Stimulated activated CD4-positive, alpha-beta T cell treated with anti-CD3 and anti-CD28 coated beads, Interleukin-2, amount 100 ng/mL, for 48 hours (primary cell): ENCODE data around the gene ADCY5.

Source experiments
- DNase-seq, 2 donors: peaks; one replicate each; pipeline ENCODE4 v3.0.0-alpha.2; 2020

Gene ADCY5

GRCh38 chr3:123404391-123404790 lies 44.5 kb downstream of the ADCY5 start:
- DNase-seq, result no peak

GRCh38 chr3:123401836-123402530 lies 46.9 kb downstream of the ADCY5 start:
- DNase-seq, result no peak

DNA sequence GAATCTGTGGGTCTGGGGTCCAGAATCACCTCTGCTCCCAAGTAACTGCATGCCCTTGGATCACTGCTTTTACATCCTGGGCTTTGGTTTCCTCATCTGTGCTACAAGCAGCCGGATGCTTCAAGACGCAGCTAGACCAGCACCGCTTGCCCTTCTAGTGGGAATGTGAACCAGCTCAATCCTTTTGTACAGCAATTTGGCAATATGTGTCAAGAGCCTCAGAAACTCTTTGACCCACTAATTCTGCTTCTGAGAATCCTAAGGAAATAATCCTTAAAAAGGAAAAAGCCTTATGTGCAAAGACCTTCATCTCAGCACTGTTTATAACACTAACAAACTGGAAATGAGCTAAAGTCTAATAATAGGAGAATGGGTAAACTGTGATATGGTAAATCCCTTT lies 48.7 kb downstream of the ADCY5 start:
- DNase-seq, result no peak

DNA sequence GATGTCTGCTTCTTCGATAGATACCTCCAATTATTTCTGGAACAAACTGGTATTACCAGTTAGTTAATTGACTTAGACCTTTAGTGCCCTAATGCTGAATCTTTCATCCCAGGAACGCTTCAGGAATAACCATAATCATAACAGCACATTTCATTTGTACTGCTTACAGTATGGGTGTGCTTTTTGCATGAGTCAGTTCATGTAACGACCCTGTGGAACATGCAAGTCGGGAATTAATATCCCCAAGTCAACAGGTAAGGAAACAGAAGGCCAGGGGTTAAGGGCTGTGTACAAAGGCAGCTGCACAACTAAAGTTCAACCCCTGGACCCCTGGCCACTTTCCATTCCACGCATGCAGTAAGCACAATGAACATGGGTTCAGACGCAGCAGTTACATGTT lies 49.2 kb downstream of the ADCY5 start:
- DNase-seq, result no peak

GRCh38 chr3:123397921-123398785 lies 50.7 kb downstream of the ADCY5 start:
- no peak for DNase-seq

- DNase-seq, result no peak
Observed at GRCh38 chr3:123397050-123397590, 51.8 kb downstream of the ADCY5 start.

DNA sequence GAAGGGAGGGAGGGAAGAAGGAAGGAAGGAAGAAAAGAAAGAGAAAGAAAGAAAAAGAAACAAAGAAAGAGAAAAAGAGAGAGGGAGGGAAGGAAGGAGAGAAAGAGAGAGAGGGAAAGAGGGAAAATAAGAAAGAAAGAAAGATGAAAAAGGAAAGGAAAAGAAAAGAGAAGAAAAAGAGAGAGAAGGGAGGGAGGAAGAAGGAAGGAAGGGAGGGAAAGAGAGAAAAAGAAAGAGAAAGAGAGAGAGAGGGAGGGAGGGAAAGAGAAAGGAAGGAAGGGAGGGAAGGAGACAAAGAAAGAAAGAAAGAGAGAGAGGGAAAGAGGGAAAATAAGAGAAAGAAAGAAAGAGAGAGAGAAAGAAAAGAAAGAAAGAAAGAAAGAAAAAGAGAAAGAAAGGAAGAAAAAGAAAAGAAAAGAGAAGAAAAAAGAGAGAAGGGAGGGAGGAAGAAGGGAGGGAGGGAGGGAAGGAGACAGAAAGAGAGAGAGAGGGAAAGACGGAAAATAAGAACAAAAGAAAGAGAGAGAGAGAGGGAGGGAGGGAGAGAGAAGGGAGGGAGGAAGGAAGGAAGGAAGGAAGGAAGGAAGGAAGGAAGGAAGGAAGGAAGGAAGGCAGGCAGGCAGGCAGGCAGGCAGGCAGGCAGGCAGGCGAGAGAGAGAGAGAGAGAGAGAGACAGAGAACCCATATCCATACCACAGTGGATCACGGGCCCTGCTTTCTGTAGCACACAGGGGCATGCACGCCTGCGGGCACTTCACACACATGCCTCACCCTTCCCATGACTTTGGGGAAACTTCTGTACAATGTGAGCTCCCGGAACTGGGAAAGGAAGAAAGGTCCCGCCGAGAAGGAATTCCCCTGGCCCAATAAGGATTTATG lies 52.5 kb downstream of the ADCY5 start:
- no peak for DNase-seq

DNA sequence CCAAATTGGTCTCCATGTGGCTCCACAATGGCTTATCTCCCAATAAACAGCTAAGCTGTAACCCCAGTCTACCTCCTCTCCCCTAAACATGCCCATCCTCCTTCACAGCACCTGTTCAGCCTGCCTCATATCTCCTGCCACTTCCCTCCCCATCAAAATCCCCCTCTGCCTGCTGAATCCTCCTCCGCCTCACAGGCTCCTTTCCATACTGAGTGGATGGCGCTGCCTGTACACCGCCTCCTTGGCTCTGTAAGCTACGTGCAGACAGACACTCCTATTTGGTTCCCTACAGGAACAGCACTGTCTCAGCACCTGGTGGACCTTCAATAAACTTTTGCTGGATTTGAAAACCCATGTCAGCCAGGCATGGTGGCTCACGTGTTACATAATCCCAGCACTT lies 53.7 kb downstream of the ADCY5 start:
- DNase-seq, result no peak

DNA sequence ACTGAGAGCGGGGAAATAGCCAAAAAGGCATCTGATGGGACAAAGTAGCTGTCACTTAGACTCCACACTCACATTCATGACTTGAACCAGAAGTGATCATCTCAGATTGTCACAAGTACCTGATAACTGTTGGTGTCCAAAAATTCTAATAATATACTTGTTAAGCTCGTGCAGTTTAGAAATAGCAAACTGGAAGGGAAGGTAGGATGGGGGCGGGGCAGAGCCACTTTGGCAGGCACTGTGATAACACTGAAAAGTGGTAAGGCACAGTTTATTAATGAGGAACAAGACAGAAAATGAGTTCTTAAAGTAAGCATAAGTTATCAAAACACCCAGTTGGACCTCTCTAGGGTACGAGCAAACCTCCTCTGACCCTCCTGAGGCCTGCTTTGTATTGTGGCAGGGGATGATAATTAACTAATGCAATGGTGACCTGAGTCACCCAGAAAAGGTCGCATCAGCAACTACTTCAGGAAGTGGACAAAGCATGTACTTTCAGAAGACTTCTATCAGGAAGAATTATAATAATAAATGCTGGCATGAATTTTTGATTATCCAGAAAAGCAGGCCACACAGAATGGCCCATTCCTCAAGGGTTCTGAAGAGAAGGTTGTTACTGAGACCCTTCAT lies 54.4 kb downstream of the ADCY5 start:
- DNase-seq, result no peak

DNA sequence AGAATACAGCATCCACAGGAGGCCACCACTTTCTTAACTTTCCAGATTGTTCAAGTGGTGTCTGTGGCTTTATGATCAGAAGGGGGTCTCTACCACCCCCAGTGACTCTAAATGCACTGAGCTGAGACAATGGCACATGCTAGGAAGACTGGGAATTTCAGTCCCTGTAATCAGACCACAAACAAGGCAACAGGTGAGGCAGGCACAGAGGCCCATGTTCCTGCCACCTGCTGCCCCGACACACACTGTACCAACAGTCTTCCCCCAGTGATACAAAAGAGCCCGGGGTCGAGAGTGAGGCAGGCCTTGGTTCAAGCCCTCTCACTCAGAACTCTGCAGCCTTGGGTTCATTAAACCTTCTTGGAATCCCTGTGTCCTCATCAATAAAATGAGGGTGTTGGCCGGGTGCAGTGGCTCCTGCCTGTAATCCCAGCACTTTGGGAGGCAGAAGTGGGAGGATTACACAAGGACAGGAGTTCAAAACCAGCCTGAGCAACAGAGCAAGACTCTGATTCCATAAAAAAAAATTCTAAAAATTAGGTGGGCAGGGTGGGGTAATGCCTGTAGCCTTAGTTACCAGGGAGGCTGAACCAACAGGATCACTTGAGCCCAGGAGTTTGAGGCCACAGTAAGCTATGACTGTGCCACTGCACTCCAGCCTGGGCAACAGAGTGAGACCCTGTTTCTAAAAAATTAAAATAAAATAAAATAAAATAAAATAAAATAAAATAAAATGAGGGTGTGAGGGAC lies 55.8 kb downstream of the ADCY5 start:
- no peak for DNase-seq

GRCh38 chr3:123392368-123392767 lies 56.5 kb downstream of the ADCY5 start:
- DNase-seq, result no peak

- DNase-seq, result no peak
Observed at GRCh38 chr3:123390865-123391600, 57.9 kb downstream of the ADCY5 start.

- DNase-seq, result no peak
Observed at GRCh38 chr3:123389628-123389918, 59.3 kb downstream of the ADCY5 start.

- no peak for DNase-seq
Observed at GRCh38 chr3:123388811-123389627, 59.9 kb downstream of the ADCY5 start.

DNA sequence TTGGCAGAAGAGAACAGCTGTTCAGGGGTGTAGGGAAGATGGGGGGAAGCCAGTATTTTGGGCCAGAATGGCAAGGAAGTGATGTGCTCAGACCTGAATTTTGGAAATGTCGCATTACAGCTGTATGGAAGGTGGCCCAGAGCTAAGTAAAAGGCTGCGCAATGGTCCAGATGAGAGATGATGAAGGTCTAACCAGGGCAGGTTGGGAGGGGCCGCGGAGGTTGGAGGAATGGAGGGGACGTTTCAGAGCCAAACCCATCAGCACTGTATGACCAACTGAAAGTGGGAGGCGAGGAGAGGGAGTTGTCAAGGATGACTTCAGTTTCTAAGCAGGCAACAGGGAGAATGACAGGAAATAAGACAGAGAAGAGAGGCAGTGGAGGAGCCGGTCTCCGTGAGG lies 60.8 kb downstream of the ADCY5 start:
- no peak for DNase-seq

GRCh38 chr3:123387532-123387931 lies 61.4 kb downstream of the ADCY5 start:
- no peak for DNase-seq

DNA sequence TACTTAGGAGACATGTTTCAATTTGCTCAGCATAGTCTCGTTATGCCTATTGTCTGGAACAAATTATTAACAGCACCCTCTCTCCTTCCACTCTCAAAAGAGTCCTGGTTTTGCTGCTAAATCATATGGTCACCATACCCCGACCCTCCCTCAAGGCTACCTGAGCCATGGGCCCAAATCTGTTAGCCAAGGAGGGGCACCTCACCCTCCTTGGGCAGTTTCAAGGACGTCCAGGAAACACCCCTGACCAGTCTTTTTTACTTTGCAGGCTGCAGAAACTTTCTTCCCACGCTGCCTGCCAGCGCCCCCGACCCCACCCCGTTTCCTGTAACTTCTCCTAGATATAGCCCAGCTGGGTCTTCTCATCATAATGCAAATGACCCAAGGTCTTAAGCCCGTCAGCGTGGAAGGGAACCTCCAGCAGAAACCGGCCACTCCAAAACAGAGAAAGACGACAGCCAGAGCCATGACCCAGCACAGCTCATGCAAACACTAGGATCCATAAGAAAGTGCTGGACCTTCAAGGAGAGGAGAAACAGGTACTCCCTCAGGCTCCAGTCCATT lies 62.3 kb downstream of the ADCY5 start:
- DNase-seq, result no peak

DNA sequence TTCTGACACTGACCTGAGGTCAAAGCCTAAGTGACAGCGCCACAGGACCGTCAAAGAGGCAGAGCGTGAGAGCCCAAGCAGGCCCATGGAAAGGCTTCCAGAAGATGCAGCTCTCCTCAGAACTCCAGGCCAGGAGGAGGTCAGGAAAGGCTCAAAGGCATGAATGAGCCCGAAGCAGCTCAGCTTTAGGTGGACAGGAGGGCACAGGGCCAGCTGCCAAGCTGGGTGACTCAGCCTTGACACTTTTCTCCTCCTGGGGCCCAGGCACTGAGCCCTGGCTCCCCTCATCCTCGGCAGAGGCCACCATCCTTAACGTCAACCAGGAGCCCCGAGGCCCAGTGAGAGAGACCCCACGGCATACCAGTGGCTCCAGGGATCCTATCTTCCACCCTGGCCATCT lies 62.9 kb downstream of the ADCY5 start:
- DNase-seq, result no peak

DNA sequence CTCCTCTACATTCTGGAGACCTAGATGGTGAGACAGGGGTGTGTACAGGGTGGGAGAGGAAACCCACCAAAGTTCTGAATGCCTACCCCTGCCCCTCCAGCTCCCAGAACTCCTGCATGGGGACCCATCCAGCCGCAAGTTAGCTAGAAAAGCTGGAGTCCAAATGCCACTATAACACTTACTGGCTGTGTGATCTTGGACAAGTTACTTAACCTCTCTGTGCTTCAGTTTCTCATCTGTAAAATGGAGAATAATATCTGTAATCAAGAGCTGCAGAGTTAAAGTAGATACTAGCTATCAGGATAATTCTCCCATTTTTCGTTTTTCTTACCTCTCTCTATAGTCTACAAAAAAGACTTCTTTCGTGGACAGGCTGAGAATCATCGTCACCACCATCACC lies 63.4 kb downstream of the ADCY5 start:
- no peak for DNase-seq

- DNase-seq, result no peak
Observed at GRCh38 chr3:123385001-123385401, 63.9 kb downstream of the ADCY5 start.
